Stimulated activated memory B cell treated with anti-CD40 and anti-IgM and Interleukin-4, amounts not matched to agents 10 μg/mL and 1 μg/mL and 100 μg/mL, for 72 hours (primary cell): ENCODE measurements around the gene HES4.

Experiments
- ATAC-seq: fragments of 150-1000 bp; cut with Tn5 transposase; 2 replicates; pipeline ENCODE4 v1.10.0; 2021
- H3K27ac Mint-ChIP-seq: one replicate; pipeline ENCODE4 v1.8.0; 2022; ENCODE audit warnings: mild to moderate bottlenecking, mixed read lengths
- H3K27me3 Mint-ChIP-seq: one replicate; pipeline ENCODE4 v1.8.0; 2022; ENCODE audit warnings: mixed read lengths
- H3K36me3 Mint-ChIP-seq: one replicate; pipeline ENCODE4 v1.8.0; 2022; ENCODE audit warnings: mixed read lengths
- H3K4me1 Mint-ChIP-seq: one replicate; pipeline ENCODE4 v1.8.0; 2022; ENCODE audit warnings: mixed read lengths
- H3K4me3 Mint-ChIP-seq: one replicate; pipeline ENCODE4 v1.8.0; 2022; ENCODE audit warnings: mild to moderate bottlenecking, moderate library complexity, mixed read lengths
- H3K9me3 Mint-ChIP-seq: one replicate; pipeline ENCODE4 v1.8.0; 2022; ENCODE audit warnings: mixed read lengths

The HES4 gene

DNA sequence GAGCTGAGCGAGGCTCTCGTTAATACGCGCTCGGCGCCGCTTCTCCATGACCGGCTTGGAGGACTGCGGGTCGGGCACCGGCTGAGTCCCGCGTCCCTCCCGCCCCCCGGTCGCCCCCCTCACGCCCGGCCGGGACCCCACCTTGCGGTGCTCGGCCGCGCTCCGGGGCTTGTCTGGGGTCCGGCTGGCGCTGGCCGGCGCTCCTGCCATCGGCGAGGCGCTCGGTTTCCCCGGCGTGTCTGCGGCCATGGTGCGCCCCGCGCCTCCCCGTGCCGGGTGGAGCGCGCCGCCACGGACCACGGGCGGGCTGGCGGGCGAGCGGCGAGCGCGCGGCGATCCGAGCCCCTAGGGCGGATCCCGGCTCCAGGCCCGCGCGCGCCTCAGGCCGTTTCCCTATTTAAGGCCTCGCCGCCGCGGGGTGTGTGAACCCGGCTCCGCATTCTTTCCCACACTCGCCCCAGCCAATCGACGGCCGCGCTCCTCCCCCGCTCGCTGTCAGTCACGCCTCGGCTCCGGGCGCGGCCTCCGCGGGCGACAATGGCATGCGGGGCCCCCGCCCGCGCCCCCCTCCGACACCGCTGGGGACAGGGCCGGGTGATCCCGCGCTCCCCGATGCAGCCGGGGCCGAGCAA is at the start of gene HES4:
HES4 (minus strand) TSS at position 373 of the 632 bp plus-strand sequence; CDS start at position 249, 124 bp downstream.
- Mint-ChIP-seq H3K4me1 (peaks cover 27% of the 10 kb centered on the region), H3K4me3 (peak within 1 kb of the TSS; percentile 63), H3K9me3 (no peaks in the 10 kb centered on the region), H3K27ac (no peak within 1 kb of the TSS), H3K27me3 (peaks cover 65% of the 10 kb centered on the region), H3K36me3 (no peaks in the 10 kb centered on the region)
- no peak for ATAC-seq

DNA sequence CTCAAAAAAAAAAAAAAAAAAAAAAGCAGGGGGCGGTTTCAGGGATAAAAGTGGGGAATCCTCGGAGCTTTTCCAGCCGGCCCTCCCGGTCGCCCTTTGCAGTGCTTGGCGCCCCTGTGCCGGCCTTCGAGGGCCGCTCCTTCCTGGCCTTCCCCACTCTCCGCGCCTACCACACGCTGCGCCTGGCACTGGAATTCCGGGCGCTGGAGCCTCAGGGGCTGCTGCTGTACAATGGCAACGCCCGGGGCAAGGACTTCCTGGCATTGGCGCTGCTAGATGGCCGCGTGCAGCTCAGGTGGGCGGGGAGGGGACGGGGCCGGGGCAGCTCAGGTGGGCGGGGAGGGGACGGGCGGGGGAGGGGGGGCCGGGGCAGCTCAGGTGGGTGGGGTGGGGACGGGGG is 48.9 kb upstream of the HES4 start:
- H3K36me3 Mint-ChIP-seq: peaks cover 45% of the 10 kb centered on the region
- H3K4me1 Mint-ChIP-seq: peaks cover 20% of the 10 kb centered on the region
- no peak for ATAC-seq
- no peak overlapping the region for H3K27ac Mint-ChIP-seq
- no peaks in the 10 kb centered on the region for H3K9me3 Mint-ChIP-seq
- H3K27me3 Mint-ChIP-seq: no peaks in the 10 kb centered on the region
- H3K4me3 Mint-ChIP-seq: no peak overlapping the region

- Mint-ChIP-seq H3K27ac (no peak overlapping the region), H3K27me3 (no peaks in the 10 kb centered on the region), H3K4me3 (no peak overlapping the region), H3K4me1 (peaks cover 20% of the 10 kb centered on the region), H3K36me3 (peaks cover 48% of the 10 kb centered on the region), H3K9me3 (peaks cover 3% of the 10 kb centered on the region)
- no peak for ATAC-seq
Measured at GRCh38 chr1:1047963-1048362, 48.1 kb upstream of the HES4 start.

- ATAC-seq: no peak
- H3K27ac Mint-ChIP-seq: no peak overlapping the region
- peaks cover 48% of the 10 kb centered on the region for H3K36me3 Mint-ChIP-seq
- peaks cover 18% of the 10 kb centered on the region for H3K4me1 Mint-ChIP-seq
- H3K9me3 Mint-ChIP-seq: peaks cover 4% of the 10 kb centered on the region
- H3K4me3 Mint-ChIP-seq: no peak overlapping the region
- no peaks in the 10 kb centered on the region for H3K27me3 Mint-ChIP-seq
Measured at GRCh38 chr1:1047407-1047806, 47.5 kb upstream of the HES4 start.

DNA sequence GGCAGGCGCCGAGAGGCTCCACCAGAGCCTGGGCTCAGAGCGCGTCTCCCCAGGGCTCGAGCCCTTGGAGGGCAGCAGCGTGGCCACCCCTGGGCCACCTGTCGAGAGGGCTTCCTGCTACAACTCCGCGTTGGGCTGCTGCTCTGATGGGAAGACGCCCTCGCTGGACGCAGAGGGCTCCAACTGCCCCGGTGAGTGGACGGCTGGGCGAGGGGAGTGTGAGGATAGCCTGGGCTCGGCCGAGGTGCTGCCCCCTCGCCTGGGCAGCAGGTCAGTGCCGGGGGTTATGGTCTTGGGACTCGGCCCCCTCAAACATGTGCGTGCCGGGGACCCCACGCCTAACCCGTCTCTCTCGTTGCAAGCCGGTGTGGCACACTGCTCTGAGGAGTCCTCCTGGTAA is 46.9 kb upstream of the HES4 start:
- Mint-ChIP-seq H3K36me3 (peaks cover 46% of the 10 kb centered on the region), H3K27me3 (no peaks in the 10 kb centered on the region), H3K4me3 (no peak overlapping the region), H3K27ac (no peak overlapping the region), H3K4me1 (peaks cover 12% of the 10 kb centered on the region), H3K9me3 (peaks cover 4% of the 10 kb centered on the region)
- no peak for ATAC-seq

GRCh38 chr1:1046243-1046642 is 46.3 kb upstream of the HES4 start:
- H3K4me1 Mint-ChIP-seq: peaks cover 12% of the 10 kb centered on the region
- H3K27me3 Mint-ChIP-seq: no peaks in the 10 kb centered on the region
- peaks cover 4% of the 10 kb centered on the region for H3K9me3 Mint-ChIP-seq
- no peak for ATAC-seq
- H3K27ac Mint-ChIP-seq: no peak overlapping the region
- peaks cover 46% of the 10 kb centered on the region for H3K36me3 Mint-ChIP-seq
- H3K4me3 Mint-ChIP-seq: no peak overlapping the region

GRCh38 chr1:1045129-1045528 is 45.2 kb upstream of the HES4 start:
- H3K4me1 Mint-ChIP-seq: peaks cover 2% of the 10 kb centered on the region
- H3K4me3 Mint-ChIP-seq: no peak overlapping the region
- H3K27me3 Mint-ChIP-seq: no peaks in the 10 kb centered on the region
- no peak for ATAC-seq
- H3K27ac Mint-ChIP-seq: no peak overlapping the region
- peaks cover 4% of the 10 kb centered on the region for H3K9me3 Mint-ChIP-seq
- H3K36me3 Mint-ChIP-seq: peaks cover 46% of the 10 kb centered on the region

DNA sequence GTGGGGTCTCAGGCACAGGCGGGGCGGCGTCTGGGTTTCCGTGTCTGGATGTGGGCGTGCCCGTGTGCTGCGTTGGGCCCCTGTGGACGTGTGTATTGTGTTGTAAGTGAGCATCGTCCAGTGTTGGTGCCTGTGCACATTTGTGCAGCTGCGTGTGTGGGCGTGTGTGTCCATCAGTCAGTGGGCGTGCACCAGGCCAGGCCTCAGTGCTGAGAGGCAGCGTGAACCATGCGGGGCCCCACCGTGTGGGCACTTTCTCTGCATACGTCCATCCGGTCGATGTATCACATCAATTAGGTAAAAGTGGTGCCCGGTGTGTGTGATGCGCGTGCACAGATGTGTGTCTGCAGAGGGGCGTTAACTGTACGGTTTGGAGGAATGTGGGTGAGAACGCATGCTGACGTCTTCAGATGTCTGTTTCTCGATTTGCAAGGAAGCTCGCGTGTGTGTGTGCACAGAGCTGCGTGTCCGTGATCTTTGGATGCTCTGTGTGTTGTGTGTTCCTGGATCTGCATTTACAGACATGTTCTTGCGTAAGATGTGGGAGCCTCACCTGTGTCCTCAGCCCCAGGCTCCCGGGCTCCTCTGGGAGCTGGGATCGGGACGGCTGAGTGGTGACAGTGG is 44.7 kb upstream of the HES4 start:
- Mint-ChIP-seq H3K36me3 (peaks cover 46% of the 10 kb centered on the region), H3K27ac (no peak overlapping the region), H3K4me1 (peaks cover 7% of the 10 kb centered on the region), H3K4me3 (no peak overlapping the region), H3K27me3 (no peaks in the 10 kb centered on the region), H3K9me3 (peaks cover 4% of the 10 kb centered on the region)
- ATAC-seq: no peak

DNA sequence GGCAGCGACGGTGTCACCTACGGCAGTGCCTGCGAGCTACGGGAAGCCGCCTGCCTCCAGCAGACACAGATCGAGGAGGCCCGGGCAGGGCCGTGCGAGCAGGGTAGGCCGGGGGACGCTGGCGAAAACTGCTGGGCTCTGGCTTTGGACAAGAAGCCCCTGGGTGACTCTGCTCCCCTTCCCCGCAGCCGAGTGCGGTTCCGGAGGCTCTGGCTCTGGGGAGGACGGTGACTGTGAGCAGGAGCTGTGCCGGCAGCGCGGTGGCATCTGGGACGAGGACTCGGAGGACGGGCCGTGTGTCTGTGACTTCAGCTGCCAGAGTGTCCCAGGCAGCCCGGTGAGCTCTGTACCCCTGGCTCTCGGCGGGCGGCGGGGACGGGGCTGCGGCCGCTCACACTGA is 44.0 kb upstream of the HES4 start:
- Mint-ChIP-seq H3K4me1 (peaks cover 13% of the 10 kb centered on the region), H3K27ac (no peak overlapping the region), H3K36me3 (peaks cover 46% of the 10 kb centered on the region), H3K27me3 (no peaks in the 10 kb centered on the region), H3K4me3 (no peak overlapping the region), H3K9me3 (peaks cover 4% of the 10 kb centered on the region)
- ATAC-seq: no peak

DNA sequence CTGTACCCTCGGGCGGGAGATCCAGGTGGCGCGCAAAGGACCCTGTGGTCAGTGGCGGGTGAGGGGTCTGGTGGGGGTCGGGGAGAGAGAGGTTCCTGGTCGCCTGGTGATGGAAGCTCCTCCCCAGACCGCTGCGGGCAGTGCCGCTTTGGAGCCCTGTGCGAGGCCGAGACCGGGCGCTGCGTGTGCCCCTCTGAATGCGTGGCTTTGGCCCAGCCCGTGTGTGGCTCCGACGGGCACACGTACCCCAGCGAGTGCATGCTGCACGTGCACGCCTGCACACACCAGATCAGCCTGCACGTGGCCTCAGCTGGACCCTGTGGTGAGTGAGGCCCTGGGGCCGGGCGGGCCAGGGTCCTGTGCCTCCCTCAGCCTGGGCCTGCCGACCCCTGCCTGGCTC is 43.5 kb upstream of the HES4 start:
- no peak for ATAC-seq
- Mint-ChIP-seq H3K4me3 (no peak overlapping the region), H3K36me3 (peaks cover 46% of the 10 kb centered on the region), H3K27me3 (no peaks in the 10 kb centered on the region), H3K4me1 (peaks cover 18% of the 10 kb centered on the region), H3K27ac (no peak overlapping the region), H3K9me3 (peaks cover 4% of the 10 kb centered on the region)

DNA sequence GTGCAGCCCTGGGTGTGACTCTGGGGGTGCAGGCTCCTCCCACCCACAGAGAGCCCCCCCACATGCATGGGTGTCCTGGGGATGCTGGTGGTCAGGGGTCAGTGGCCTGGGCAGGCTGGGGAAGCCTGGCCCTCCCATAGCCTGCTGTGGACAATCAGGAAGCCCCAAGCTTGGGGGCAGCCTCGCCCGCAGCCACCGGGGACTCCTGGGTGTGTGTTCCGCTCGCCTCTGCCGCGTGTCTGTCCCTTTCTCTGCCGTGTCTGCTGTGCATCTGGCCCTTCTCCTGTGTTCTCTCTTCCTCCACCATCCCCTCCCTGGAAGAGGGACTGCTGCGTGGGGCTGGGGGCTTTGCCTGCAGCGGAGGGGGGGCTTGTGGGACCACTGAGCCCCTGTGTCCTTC is 42.9 kb upstream of the HES4 start:
- ATAC-seq: no peak
- Mint-ChIP-seq H3K4me3 (no peak overlapping the region), H3K36me3 (peaks cover 46% of the 10 kb centered on the region), H3K27ac (no peak overlapping the region), H3K27me3 (no peaks in the 10 kb centered on the region), H3K4me1 (peaks cover 24% of the 10 kb centered on the region), H3K9me3 (peaks cover 4% of the 10 kb centered on the region)

DNA sequence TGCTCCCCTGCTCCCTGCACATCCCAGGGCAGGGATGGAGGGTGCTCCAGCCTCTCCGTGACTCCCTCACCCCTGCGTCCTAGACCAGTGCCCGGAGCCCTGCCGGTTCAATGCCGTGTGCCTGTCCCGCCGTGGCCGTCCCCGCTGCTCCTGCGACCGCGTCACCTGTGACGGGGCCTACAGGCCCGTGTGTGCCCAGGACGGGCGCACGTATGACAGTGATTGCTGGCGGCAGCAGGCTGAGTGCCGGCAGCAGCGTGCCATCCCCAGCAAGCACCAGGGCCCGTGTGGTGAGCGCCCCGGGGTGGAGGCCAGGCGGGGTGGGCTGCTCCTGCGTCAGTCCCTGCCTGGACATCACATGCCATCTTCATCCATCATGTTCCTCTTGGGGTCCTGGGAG is 42.0 kb upstream of the HES4 start:
- Mint-ChIP-seq H3K27ac (no peak overlapping the region), H3K27me3 (no peaks in the 10 kb centered on the region), H3K4me1 (peaks cover 34% of the 10 kb centered on the region), H3K4me3 (no peak overlapping the region), H3K9me3 (peaks cover 4% of the 10 kb centered on the region), H3K36me3 (peaks cover 38% of the 10 kb centered on the region)
- ATAC-seq: no peak

DNA sequence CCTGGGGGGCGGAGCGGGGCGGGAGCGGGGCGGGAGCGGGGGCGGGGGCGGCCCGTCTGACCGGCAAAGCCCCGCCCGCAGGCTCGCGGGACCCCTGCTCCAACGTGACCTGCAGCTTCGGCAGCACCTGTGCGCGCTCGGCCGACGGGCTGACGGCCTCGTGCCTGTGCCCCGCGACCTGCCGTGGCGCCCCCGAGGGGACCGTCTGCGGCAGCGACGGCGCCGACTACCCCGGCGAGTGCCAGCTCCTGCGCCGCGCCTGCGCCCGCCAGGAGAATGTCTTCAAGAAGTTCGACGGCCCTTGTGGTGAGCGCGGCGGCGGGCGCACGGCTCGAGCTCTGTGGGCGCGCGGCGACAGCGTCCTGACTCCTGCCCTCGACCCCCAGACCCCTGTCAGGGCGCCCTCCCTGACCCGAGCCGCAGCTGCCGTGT is 41.2 kb upstream of the HES4 start:
- peaks cover 41% of the 10 kb centered on the region for H3K4me1 Mint-ChIP-seq
- ATAC-seq: no peak
- no peak overlapping the region for H3K4me3 Mint-ChIP-seq
- H3K9me3 Mint-ChIP-seq: peaks cover 4% of the 10 kb centered on the region
- peaks cover 37% of the 10 kb centered on the region for H3K36me3 Mint-ChIP-seq
- no peak overlapping the region for H3K27ac Mint-ChIP-seq
- H3K27me3 Mint-ChIP-seq: peaks cover 4% of the 10 kb centered on the region

DNA sequence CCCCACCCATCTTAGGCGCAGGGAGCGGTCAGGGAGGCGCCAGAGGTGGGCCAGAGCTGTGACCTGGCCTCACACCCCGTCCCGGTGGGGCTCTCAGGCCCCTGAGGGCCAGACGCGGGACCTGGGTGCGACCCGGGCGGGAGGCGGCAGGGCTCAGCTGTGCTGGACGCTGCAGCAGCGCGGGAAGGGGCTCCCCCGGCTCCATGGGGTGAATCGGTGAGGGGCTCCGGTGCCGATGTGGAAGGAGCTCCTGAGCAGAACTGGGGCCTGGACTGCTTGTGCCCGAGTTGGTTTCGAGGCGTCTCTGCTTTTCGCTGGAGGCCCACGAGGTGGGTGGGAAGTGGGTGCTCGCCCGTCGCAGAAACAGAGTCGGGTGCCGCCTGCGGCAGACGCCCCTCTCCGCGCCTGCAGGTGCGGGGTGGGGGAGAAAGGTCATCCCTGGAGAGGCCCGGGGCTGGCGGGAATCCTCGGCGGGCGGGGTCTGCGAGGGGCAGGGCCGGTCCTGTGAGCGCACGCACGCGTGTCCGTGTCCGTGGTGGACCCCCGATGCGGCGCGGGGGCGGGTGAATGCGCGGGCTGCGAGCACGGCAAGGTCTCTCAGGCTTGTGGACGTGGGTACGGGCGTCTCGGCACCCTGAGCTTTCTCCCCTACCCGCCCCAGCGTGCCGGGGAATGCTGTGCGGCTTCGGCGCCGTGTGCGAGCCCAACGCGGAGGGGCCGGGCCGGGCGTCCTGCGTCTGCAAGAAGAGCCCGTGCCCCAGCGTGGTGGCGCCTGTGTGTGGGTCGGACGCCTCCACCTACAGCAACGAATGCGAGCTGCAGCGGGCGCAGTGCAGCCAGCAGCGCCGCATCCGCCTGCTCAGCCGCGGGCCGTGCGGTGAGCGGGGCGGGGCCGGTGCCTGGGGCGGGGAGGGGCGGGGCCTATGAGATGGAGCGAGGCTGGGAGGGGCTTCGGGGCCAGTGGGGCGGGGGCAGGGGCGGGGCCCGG is 40.4 kb upstream of the HES4 start:
- H3K4me3 Mint-ChIP-seq: peak overlapping the region; percentile 60
- peaks cover 4% of the 10 kb centered on the region for H3K9me3 Mint-ChIP-seq
- peaks cover 32% of the 10 kb centered on the region for H3K36me3 Mint-ChIP-seq
- H3K27me3 Mint-ChIP-seq: peaks cover 12% of the 10 kb centered on the region
- peaks cover 49% of the 10 kb centered on the region for H3K4me1 Mint-ChIP-seq
- peak overlapping the region; percentile 53 for H3K27ac Mint-ChIP-seq
- ATAC-seq: peak; percentile 59

- peaks cover 23% of the 10 kb centered on the region for H3K36me3 Mint-ChIP-seq
- peak; percentile 31 for ATAC-seq
- H3K4me3 Mint-ChIP-seq: peak overlapping the region; percentile 60
- peaks cover 14% of the 10 kb centered on the region for H3K27me3 Mint-ChIP-seq
- peak overlapping the region; percentile 53 for H3K27ac Mint-ChIP-seq
- peaks cover 54% of the 10 kb centered on the region for H3K4me1 Mint-ChIP-seq
- H3K9me3 Mint-ChIP-seq: peaks cover 4% of the 10 kb centered on the region
Measured at GRCh38 chr1:1039145-1039910, 39.4 kb upstream of the HES4 start.
